OCI-LY7 (cell line): ENCODE data around the gene TOP1.

Experiments used
- EZH2phosphoT487 ChIP-seq: fragments of 200-600 bp; sonication (generic); IDR thresholded peaks from 2 replicates; pipeline ENCODE4 v1.6.1; 2018; ENCODE audit warnings: low read depth, borderline replicate concordance, mild to moderate bottlenecking, mixed run types, antibody characterized with exemption, low read length, moderate library complexity, mixed read lengths
- TF ChIP-seq, protein P1 (sequence below): fragments of 200-600 bp; sonication (generic); conservative IDR thresholded peaks from 2 replicates; pipeline ENCODE4 v1.5.1; 2014; ENCODE audit warnings: mild to moderate bottlenecking, antibody characterized with exemption, low read length, moderate library complexity, mixed read lengths

DNA sequence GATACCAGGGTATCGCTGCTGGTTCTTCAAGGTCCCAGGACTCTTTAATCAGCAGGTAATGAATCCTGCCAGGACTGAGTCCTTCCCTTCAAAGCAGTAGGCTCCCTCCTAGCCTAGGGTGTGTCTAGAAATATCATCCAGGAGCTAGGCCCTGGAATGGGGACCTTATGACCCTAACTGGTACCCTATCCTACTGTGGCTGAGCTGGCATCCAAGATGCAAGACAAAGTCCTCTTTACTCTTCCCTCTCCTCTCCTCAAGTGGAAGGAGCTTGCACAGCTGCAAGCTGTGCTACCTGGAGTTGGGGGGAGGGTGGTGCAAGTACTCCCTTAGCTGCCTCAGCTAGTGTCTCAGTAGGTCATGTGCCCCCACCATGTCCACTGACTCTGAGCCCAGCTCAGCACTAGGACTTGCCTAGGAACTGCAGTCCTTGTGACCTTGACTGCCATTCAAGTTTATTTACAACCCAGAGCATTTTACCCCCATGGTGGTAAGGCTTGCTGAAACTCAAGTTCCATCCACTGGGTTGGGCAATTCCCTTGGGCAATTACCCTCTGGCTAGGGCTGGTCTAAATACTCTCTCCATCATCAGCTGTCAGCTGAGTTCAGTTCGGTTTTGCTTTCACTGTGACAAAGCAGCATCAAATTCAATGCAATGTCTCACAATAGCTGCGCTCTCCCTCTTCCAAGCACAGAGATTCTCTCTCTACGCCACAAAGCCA, 48.4 kb upstream of the TOP1 start:
- TF ChIP-seq, protein P1, sequence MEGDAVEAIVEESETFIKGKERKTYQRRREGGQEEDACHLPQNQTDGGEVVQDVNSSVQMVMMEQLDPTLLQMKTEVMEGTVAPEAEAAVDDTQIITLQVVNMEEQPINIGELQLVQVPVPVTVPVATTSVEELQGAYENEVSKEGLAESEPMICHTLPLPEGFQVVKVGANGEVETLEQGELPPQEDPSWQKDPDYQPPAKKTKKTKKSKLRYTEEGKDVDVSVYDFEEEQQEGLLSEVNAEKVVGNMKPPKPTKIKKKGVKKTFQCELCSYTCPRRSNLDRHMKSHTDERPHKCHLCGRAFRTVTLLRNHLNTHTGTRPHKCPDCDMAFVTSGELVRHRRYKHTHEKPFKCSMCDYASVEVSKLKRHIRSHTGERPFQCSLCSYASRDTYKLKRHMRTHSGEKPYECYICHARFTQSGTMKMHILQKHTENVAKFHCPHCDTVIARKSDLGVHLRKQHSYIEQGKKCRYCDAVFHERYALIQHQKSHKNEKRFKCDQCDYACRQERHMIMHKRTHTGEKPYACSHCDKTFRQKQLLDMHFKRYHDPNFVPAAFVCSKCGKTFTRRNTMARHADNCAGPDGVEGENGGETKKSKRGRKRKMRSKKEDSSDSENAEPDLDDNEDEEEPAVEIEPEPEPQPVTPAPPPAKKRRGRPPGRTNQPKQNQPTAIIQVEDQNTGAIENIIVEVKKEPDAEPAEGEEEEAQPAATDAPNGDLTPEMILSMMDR, result no peak
- no peak for TF ChIP-seq EZH2phosphoT487
